Kasumi-1 (cell line): ENCODE measurements around the gene FRMD1.

Source experiments
- DNase-seq, 2 experiments: peaks; one replicate each; lab custom pipeline; 2025; lab: John Stamatoyannopoulos, UW

FRMD1 gene

DNA sequence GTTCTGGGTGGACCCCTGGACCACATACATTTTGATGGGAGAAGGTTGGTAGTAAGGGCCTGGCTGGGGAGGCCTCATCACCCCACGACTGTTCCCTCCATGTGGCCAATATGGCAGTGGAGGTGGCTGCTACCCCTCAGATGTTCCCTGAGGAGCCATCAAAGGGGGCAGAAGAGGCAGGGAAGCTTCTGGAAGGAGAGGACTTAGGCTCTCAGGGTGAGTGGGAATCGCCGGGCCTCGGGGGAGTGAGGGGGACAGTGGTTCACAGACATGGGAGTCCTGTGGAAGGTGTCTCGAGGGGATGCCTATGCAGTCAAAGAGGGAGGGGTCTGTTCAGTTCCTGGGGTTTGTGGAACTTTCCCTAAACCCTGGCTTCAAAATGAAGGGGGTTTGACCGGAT lies 32.9 kb upstream of the FRMD1 start:
- no peak for DNase-seq

DNA sequence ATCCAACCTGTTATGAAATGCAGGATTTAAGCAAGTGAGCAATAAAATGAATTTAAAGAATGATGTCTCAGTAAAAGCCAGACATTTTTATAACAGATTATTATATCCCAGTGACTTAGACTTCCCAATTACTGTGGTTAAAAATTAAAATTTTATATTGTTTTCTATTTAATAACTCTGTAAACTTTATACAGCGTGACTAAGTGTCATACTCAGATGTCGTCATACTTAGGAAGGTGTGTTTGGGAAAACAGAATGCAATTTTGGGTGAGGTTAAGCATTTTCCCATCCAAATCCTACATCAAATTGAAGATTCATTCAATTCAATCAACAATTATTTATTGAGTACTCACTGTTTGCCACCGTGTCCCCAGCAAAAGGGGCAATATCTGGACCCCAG lies 31.4 kb upstream of the FRMD1 start:
- no peak for DNase-seq

DNA sequence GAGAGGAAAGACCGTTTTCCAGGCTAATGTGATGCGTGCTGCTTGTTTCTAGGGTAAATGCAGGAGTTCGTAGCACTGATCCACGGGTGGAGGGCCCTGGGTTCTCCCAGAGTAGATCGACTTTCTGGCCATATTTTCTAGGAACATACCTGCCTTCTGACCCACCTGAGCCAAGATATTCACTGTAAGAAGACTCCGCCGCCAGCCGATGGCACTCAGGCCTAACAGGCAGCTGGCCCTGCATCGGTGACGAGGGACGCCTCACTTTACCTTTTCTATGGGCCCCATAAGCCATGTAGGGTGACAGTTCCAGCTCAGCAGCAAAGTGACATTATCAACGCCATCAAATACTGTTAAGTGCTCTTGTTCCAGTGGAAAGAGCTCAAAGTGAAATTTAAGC lies 30.2 kb upstream of the FRMD1 start:
- no peak for DNase-seq

DNA sequence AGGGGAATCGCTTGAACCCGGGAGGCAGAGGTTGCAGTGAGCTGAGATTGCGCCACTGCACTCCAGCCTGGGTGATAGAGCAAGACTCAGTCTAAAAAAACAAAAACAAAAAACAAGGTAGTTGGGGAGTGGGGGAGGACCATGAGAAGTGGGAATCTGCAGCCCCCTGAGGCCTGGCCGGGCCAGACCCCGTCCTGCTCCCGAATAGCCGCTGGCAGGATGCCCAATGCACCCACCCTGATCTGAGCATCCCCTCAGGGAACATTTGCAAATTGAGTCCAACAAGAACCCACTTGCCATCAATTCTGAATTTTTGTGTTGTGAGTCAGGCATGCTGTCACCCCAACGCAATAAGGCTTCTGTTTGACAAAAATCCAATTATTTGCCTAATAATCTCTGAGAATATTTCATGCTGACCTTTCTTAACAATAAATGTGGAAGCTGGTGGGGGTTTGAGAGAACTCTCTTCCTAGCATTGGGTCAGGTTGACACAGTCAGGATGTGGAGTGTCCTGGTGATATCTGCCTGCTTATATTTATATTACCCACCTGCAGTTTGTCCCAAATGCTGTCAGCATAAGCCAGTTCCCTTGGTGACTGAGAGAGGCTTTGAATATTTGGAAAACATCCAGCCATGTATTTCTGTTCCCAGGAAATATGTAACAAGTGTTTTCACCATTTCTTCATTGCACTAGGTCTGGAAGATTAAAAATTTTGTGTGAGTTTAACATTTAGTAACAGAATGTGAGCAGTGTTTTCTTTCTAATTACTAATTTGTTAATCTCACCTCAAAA lies 28.4 kb upstream of the FRMD1 start:
- no peak for DNase-seq

DNA sequence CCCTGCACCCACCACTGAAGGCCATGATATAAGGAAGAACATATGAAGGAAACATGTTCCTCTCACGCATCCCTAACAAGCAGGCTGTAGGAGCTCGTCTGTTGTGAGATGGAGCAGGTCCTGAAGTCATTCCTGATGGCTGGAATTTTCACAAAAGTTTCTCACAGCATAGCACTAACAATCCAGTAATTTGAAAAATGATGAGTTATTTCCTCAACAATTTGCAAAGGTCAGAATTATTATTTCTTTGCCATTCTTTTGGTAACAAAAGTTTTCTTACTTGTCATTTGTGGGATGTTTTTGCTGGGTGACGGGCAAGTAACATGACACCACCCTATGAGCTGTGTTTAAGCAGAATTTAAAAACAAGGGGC lies 27.6 kb upstream of the FRMD1 start:
- DNase-seq, result no peak

DNA sequence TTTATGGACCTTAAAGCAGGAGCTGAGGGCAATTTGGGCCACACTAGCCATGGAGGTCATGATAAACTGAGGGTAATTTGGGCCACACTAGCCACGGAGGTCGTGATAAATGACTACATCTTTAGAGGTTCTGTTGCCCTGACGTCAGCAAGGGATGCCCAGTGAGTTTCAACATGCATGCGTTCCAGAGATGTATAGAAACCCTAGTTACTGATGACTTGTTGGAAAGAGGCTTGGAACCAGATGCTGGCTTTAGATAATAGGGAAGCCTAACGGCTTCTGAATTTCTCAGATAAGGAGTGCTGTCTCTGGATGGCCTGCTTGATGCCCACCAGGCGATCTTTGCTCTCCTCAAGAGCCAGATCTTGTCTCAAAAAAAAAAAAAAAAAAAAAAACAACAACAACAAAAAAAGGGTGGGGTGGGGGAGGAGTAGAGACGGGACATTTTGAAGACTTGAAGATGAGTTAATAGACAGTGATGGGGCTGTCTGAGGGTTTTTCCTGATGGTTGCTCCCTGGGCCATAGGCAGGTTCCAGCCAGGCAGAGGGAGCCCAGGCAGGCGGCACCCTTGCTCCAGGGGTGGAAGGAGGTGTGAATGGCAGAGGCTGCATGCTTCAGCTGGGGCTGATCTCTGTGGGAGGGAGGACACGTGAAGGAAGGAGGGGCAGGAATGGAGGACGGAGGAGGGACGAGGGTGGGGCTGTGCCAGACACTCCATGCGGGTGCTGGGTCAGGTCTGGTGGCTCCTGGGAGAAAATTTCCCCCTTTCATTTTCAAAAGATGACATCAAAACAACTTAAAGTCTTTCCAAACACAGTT lies 27.0 kb upstream of the FRMD1 start:
- no peak for DNase-seq

DNA sequence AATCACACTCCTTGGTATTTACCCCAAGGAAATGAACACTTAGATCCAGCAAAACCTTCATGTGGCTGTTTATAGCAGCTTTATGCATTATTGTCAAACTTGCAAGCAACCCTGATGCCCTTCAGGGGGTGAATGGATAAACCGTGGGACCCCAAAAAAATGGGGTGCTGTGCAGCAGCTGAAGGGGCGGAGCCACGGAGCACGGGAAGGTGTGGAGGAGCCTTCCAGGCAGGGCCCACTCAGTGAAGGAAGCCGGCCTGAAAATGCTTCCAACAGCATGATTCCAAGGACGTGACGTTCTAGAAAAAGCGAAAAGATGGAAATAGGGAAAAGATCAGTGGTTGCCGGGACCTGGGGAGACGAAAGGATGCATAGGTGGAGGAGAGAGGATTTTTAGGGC lies 25.6 kb upstream of the FRMD1 start:
- no peak for DNase-seq

DNA sequence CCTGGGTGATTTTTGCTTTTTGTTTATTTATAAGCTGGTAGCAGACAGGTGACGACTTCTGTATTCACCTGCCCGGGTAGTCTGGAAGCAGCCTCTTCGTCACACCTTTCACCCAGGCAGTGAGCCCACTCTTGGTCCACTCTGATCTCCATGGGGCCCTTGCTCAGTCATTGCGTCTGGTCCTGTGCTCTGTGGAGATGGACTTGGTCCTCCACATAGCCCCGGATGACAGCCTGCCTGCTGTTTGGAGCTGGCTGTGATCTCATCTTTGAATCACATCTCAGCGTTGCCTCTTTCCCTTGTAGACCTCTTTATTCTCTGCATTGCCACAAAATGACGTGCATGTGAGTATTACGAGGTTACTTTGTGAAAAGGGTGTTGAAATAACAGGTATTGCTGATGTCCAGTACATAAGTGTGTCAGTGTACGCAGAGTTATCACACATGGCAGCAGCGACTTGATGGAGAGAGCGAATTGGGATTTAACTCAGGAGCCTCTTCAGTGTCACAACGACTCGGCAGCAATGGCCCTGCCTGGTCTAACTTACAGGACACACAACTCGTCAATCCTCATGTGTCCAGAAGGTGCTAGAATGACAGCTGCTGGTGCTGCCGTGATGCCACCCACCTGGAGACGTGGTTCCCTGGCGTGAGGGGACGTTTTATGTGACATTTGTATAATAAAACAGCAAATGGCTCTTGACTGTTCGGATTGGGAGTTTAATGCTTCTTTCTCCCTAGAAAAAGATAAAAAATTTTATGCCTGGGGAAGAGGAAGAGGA lies 24.2 kb upstream of the FRMD1 start:
- DNase-seq, result no peak

DNA sequence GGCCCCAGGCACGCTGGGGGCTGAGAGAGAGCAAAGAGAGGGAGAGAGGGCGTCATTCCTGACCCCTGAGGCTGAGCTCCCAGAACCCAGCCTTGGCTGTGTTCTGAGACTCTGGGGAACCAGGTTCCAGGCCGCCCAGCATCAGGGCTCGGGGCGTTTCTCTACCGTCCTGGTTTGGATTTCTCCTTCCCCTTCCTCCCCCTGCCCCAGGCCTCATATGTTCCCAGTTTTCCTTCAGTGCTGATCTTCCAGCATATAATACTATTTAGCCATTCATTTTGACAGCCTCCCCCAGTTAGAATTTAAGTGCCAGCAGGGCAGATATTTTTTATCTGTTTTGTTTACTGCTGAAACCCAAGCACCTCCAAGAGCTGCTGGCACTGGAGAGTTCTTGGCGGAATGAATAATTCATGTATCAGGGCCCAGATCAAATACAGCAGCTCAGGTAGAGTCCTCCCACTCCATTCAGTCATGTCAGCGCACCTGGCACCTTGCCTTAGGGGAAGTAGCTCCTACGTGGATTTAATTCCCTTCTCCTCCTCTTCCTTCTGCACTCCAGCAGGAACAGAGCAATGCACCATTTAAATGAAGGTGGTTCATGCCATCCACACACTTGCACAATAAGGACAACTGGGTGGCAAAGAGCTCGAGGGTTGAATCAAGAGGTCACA lies 23.4 kb upstream of the FRMD1 start:
- DNase-seq, result no peak

DNA sequence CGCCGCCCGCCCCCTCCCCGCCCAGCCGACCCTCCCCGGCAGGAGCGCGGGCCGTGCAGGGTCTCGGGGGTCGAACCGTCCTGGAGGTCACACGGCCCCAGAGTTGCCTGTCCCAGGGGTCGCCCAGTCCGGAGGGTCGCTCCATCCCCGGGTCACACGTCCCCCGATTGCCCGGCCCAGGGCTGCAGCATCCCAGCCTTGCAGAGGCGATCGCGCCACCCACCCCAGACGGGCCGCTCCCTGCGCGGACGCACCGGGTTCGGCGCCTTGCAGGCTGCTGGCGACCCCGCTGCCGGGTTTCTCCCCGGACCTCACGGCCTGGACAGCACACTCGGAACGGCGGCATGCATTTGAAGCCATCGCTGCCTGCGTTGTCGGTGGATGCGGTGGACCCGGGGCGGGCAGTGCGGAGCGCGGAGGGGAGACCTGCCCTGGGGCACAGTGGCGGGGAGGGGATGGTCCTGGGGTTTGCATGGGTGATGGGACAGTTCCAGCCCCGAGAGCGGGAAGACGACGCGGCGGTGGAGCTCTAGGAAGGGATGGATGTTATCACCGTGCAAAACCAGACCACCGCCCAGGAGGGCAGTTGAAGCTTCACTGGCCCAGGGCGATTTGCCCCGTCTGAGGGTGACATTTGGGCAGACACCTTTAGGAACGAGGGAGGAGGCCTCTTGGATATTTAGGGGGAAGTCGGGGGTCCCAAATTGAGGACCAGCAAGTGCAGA lies 22.7 kb upstream of the FRMD1 start:
- DNase-seq, result no peak

DNA sequence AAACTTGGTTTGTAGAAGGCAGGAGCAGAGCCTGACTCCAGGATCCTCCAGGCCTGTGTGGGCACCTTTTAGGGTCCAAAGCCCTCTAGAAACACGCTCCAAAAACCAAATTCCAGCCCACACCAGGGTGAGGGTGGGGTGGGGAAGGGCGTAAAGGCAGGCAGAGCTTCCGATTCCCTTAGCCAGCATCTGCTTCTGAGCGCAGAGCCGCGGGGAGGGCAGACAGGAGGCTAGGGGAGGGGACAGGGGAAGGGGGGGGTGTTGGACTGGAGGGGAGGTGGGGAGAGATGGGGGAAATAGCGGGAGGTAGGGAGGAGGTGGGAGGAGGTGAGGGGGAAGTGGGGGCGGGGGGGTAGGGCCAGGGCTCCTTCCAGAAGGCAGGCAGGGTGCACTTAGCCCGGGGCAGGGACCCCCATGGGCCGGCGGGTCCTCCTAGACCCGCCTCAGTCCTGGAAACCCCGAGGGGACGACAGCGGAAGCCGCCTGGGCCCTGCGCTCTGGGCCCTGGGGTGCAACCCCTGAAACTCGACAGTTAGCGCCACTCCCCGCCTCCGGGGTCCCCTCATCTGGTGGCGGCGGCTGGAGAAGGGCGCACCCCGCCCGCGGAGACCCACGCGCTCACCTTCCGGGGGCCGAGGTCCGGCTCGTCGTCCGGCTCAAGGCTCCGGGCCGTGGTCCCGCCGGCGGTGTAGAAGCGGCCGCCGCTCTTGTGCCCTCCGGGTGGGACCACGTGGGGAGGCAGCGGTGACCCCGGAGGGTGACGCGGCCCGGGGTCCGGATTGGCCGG lies 22.0 kb upstream of the FRMD1 start:
- DNase-seq, result no peak

DNA sequence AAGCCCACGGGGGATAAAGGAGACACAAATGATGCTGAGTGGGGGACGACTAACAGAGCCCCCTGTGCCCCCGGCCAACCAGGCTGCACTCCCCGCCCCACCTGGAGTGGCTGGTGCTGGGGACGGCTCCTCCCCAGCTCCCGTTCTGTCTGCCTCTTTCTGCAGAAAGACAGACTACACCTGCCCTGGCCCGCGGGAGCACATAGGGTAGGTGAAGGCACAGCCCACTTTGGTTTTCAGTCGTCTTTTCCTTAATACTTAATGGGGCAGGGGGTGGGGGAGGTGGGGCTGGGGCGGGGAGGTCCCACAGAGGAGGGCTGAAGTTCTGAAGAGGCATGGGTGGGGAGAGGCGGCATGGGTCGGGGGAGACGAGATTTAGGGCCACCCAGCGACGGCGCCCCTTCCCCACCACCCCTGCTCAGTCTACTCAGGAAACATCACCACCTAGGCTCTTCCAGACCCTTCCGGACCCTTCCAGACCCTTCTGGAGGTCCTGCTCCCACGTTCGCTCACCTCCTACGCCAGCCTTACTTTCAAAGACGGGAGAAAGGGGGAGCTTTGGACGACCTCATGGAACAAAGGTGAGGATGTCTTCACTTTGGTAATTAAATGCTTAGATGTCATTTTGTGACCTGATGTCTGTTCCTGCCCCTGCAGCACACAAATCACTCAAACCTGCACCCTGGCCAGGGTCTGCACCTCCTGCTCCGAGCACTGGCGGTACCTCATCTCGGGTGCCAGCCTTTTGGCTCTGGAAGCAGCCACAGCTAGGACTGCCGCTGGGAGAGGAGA lies 21.2 kb upstream of the FRMD1 start:
- no peak for DNase-seq

DNA sequence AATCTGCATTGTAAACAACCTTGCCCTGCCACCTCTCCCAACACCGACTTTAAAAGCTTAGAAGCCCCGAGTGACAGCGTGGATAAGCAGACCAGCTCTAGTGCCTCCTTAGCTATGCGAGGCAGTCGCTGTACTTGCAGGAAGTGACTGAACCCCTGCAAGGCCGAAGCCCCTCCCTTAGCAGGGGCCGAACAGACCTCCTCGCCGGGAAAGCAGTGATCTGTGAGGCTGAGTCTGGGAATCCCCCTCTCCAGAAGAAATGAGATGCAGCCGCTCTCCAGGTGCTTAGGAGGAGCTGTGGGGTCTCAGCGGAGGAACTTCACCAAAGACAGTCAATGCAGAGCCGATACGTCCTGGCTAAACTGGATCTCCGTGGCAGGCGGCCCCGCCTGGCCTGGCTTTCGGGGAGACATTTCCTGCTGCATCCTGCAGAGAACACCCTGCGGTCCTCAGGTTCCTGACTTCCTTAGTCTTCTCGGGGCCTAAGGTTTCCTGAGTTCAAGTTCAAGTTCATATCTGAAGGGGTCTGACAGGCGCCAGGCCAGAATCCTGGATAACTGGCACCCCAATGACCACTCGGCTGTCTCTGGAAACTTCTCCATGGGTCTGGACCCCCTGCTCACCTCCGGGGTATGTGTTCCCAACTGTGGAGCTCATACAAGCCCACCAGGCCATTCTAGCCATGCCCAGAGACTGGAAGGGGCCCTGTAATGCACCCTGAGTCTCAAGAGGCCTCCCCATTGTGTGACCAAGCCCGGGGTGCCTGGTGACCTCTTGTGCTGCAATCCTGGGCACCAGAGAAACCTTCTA lies 20.4 kb upstream of the FRMD1 start:
- DNase-seq, result no peak

DNA sequence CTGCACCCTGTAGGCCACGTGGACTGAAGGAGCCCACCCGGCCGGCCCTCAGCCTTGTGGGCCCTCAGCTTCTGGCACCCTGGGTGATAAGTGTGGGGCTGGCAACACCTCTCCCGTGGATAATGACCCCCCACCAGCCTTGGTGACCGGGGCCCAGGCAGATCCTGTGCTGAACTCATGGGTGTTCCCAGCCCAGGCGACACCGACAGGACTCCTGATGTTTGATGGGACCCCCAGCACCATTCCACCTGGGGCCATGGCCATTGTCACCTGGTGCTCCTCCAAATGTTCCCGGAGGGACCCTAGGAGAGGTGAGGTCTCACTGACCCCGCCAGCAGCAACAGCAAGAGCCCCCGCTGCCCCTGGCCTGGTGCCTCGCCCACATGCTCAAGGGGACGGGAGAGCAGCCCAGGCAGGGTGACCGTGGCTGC lies 19.4 kb upstream of the FRMD1 start:
- DNase-seq, result no peak

DNA sequence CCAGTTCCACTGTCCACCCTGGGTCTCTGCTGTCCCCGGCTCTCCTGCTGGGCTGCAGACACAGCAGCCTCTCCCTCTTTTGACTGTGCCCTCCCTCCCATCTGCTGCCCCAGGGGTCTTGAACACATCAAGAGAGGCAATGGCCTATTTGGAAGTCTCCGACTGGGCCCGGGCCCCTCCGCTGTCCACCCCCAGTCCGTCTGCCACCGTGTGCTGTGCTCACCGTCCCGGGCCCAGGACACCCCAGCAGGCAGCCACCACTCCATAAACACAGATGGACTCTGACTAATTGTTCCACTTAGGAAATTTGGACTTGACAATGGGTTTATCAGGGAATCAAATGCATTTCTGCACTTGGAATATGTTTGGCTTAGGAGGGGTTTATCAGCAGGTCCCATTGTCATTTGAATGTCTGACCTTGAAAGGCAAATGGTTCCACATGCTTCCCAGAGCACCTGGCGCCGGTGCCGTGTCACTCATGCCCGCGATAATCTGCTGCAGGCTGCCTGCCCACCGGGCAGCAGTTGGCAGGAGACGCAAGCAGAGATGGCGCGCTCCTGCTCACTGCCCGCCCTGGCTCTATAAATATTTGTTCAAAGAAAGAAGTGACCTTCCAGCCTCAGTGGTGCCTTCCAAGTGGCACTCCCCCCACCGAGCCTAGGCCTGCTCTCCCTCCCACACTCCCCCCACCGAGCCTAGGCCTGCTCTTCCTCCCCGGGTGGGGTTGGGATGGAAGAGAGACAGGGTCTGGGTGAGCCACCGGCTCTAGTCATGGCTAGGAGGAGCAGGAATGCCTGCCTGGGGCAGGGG lies 18.8 kb upstream of the FRMD1 start:
- no peak for DNase-seq

DNA sequence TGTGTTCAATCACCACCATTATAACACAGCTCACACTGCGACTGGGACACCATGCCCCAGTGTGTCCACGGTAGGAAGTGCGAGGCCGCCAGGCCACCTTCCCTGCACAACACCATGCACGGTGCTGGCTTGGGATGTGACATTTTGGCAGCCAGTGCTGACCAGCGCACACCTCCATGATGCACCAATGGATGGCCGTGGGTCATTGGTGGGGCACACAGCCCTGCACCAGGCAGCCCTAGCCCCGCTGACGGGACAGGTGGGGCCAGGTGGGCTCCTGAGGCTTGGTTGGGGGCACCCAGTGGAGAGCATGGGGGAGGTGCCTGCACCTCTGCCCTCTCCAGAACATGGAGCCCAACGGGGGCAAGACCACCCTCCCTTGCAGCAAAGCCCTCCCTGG lies 18.2 kb upstream of the FRMD1 start:
- no peak for DNase-seq

DNA sequence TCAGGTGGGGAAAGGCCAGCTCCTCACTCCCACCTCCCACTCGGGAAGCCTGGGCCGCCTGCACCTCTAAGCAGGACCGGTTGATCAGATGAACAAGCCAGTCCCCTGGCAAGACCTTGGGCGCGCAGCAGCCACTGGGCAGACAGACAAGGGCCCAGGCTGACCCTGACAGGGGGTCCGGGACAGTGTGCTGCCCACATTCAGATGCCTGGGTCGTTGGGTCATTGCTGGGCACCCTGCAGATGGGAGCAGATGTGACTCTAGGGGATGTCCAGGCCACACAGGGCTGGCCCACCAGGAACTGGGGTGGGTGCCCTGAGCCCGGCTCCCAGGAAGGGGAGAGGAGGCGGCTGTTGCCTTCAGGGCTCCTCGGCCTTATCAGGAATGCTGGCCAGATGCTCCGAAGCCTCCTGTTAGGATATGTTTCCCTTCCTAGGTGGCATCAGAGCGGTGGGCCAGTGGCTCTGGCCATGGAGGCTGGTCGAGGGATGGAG lies 17.3 kb upstream of the FRMD1 start:
- DNase-seq, result no peak

DNA sequence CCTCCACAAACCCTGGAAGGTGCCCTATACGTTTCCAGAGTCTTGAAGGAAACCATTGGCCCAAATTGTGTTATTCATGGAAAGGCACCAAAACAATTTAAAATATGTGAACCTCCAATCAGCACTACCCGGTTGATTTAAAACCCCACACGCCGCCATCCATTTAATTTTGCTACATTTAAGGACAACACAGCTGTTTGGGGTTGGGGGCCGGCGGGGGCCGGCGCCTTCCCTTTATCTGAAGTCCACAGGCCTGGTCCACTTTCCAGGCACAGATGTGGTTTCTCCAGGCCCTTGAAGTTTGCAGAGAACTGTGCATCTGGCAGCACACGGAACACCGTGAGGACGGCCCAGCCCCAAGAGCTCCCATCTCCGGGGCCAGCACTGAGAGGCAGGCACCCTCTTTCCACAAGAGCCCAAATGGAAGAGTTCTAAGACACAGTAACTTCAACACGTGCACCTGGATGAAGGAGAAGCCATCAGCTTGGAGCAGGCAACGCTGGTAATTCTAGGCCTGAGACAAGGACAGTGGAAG lies 16.8 kb upstream of the FRMD1 start:
- no peak for DNase-seq
